ENCODE measurements around the gene OTUB2.

DNA sequence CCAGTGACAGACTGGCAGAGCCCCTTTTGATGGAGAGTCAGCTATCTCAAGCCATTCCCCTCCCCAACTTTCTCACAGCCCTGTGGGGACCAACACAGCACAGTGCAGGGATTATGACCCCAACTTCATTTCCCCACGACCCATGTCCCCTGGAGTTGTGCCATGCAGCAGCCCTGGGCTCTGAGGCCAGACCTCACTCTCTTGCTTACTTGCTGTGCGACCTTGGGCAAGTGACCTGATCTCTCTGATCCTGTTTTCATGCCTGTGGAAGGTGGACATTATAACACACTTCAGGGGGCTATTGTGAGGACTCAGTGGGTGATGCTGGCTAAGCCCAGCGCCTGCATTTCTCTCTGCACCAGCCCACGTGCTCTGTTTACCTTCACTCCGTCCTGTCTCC, 14.1 kb downstream of the OTUB2 start:
- TF ChIP-seq, protein P1, sequence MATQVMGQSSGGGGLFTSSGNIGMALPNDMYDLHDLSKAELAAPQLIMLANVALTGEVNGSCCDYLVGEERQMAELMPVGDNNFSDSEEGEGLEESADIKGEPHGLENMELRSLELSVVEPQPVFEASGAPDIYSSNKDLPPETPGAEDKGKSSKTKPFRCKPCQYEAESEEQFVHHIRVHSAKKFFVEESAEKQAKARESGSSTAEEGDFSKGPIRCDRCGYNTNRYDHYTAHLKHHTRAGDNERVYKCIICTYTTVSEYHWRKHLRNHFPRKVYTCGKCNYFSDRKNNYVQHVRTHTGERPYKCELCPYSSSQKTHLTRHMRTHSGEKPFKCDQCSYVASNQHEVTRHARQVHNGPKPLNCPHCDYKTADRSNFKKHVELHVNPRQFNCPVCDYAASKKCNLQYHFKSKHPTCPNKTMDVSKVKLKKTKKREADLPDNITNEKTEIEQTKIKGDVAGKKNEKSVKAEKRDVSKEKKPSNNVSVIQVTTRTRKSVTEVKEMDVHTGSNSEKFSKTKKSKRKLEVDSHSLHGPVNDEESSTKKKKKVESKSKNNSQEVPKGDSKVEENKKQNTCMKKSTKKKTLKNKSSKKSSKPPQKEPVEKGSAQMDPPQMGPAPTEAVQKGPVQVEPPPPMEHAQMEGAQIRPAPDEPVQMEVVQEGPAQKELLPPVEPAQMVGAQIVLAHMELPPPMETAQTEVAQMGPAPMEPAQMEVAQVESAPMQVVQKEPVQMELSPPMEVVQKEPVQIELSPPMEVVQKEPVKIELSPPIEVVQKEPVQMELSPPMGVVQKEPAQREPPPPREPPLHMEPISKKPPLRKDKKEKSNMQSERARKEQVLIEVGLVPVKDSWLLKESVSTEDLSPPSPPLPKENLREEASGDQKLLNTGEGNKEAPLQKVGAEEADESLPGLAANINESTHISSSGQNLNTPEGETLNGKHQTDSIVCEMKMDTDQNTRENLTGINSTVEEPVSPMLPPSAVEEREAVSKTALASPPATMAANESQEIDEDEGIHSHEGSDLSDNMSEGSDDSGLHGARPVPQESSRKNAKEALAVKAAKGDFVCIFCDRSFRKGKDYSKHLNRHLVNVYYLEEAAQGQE (IDR thresholded peaks at IDR 0.05; ENCODE audit: insufficient replicate concordance, low read depth): no peak
- TF ChIP-seq, protein P2, sequence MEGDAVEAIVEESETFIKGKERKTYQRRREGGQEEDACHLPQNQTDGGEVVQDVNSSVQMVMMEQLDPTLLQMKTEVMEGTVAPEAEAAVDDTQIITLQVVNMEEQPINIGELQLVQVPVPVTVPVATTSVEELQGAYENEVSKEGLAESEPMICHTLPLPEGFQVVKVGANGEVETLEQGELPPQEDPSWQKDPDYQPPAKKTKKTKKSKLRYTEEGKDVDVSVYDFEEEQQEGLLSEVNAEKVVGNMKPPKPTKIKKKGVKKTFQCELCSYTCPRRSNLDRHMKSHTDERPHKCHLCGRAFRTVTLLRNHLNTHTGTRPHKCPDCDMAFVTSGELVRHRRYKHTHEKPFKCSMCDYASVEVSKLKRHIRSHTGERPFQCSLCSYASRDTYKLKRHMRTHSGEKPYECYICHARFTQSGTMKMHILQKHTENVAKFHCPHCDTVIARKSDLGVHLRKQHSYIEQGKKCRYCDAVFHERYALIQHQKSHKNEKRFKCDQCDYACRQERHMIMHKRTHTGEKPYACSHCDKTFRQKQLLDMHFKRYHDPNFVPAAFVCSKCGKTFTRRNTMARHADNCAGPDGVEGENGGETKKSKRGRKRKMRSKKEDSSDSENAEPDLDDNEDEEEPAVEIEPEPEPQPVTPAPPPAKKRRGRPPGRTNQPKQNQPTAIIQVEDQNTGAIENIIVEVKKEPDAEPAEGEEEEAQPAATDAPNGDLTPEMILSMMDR (IDR thresholded peaks at IDR 0.05; ENCODE audit: insufficient read depth, low read length): no peak
- TF ChIP-seq POLR2AphosphoS5 (IDR thresholded peaks at IDR 0.05; ENCODE audit: low read depth) (no peak), GABPA (IDR thresholded peaks at IDR 0.05; ENCODE audit: low read depth) (no peak), SPI1 (IDR thresholded peaks at IDR 0.05; ENCODE audit: borderline replicate concordance, low read depth) (no peak)
